K562 (cell line): ENCODE measurements around the gene NARF. TPM values are rescaled to one million over a fixed set of nuclear protein-coding genes. Genes with fewer than 3 reads are reported as not detected.

Experiments
- AFF4 ChIP-seq: sonication (generic); formaldehyde crosslinking; IDR thresholded peaks from 2 replicates; pipeline ENCODE4 v1.8.0; 2023; ENCODE audit warnings: mild to moderate bottlenecking, missing genetic modification reagents
- ATF1 ChIP-seq, 2 experiments: fragments of 450-650 bp in 1 of 2; IDR thresholded peaks; 2 replicates each; pipeline ENCODE4 v1.6.1; 2016; ENCODE audit warnings: missing compliant biosample characterization in 1 of 2, missing genetic modification characterization in 1 of 2
- CREB5 ChIP-seq: fragments of 250-450 bp; sonication (Bioruptor Pico); IDR thresholded peaks from 2 replicates; pipeline ENCODE4 v1.5.0; 2020; ENCODE audit warnings: mild to moderate bottlenecking
- FOS ChIP-seq: IDR thresholded peaks from 3 replicates; pipeline ENCODE4 v1.6.1; 2011; ENCODE audit not compliant: insufficient read length; ENCODE audit errors: extremely low read depth
- HES1 ChIP-seq: fragments of 450-650 bp; IDR thresholded peaks from 2 replicates; pipeline ENCODE4 v1.6.1; 2016; ENCODE audit warnings: low read depth, mild to moderate bottlenecking, moderate library complexity
- KDM1A ChIP-seq, 2 experiments: fragments of 450-650 bp; IDR thresholded peaks; 2 replicates each; pipeline ENCODE4 v1.6.1; 2016; ENCODE audit warnings: mild to moderate bottlenecking in 2 of 2
- STAT6 ChIP-seq: sonication (generic); formaldehyde crosslinking; IDR thresholded peaks from 2 replicates; pipeline ENCODE4 v1.8.1; 2023; ENCODE audit warnings: mild to moderate bottlenecking, missing genetic modification reagents
- TRIM24 ChIP-seq, 2 experiments: fragments of 450-650 bp; IDR thresholded peaks; 2 replicates each; pipeline ENCODE4 v1.6.1; 2016
- USF1 ChIP-seq: sonication (generic); formaldehyde crosslinking; IDR thresholded peaks from 2 replicates; pipeline ENCODE4 v1.9.0; 2022; ENCODE audit warnings: mild to moderate bottlenecking, missing genetic modification reagents
- ZNF12 ChIP-seq: sonication (generic); formaldehyde crosslinking; IDR thresholded peaks from 2 replicates; pipeline ENCODE4 v1.4.0; 2020; ENCODE audit warnings: mild to moderate bottlenecking, missing genetic modification reagents
- ZNF445 ChIP-seq: fragments of 250-450 bp; sonication (Bioruptor Pico); IDR thresholded peaks from 2 replicates; pipeline ENCODE4 v1.4.0; 2020; ENCODE audit warnings: low read depth, mild to moderate bottlenecking, moderate library complexity
- ZNF695 ChIP-seq: fragments of 450-650 bp; formaldehyde crosslinking; IDR thresholded peaks from 2 replicates; pipeline ENCODE4 v1.4.0; 2020; ENCODE audit warnings: mild to moderate bottlenecking, moderate library complexity
- polyA plus RNA-seq, 8 experiments: library from polyadenylated mRNA; depleted of rRNA in 4 of 8; stranded (reverse) in 5 of 8; unstranded in 3 of 8; fragments of >200 nt; fragmentation: Nextera tagmentation in 2 of 8; fragmentation: Illumina TruSeq in 1 of 8; extraction: Ambion mirVana in 2 of 8; extraction: Trizol in 1 of 8; gene quantifications; 2 replicates each; pipeline versions ENCODE4 v1.2.1 to v1.2.3, GENCODE V29; 2011 to 2014; ENCODE audit warnings: inconsistent platforms in 1 of 8, missing spikeins in 1 of 8
- total RNA-seq, 7 experiments: library from RNA; depleted of rRNA in 6 of 7; stranded (reverse); fragments of >200 nt in 6 of 7; fragmentation: Illumina TruSeq in 2 of 7; extraction: Trizol in 2 of 7; gene quantifications; 2 replicates each; pipeline versions ENCODE4 v1.2.1 to v1.2.3, GENCODE V29; 2011 to 2021; ENCODE audit warnings: low replicate concordance in 1 of 7

NARF gene
- total and polyA plus RNA-seq, 9 of the 15 experiments (the other 6 are each of a cell fraction or from before 2014, with no cell fraction given) = 60.4 to 423 (median 132) TPM

- TF ChIP-seq HES1 = no peak
- no peak for TF ChIP-seq ZNF695 (CRISPR knock-in tag)
- TF ChIP-seq KDM1A (IDR thresholded peaks at IDR 0.05) = no peak
- TF ChIP-seq AFF4 (CRISPR knock-in tag) = no peak
- TF ChIP-seq STAT6 (CRISPR knock-in tag) = no peak
- 0 out of 2 replicates have a peak, but pooled peaks have one; percentile 23 for TF ChIP-seq ZNF12 (CRISPR knock-in tag)
- TF ChIP-seq TRIM24 (IDR thresholded peaks at IDR 0.05) = no peak
- no peak for TF ChIP-seq CREB5 (CRISPR knock-in tag)
- no peak for TF ChIP-seq USF1 (CRISPR knock-in tag)
- no peak for TF ChIP-seq ATF1 (CRISPR knock-in tag; IDR thresholded peaks at IDR 0.05)
- no peak for TF ChIP-seq ATF1 (tag; IDR thresholded peaks at IDR 0.05)
- no peak for TF ChIP-seq FOS
- no peak for TF ChIP-seq ZNF445 (CRISPR knock-in tag)
These were observed 8.6 kb upstream of the NARF start (continued) for GRCh38 chr17:82449883-82450356.
